ENCODE results near the gene RNF112.

The RNF112 gene

GRCh38 chr17:19410875-19411620 lies at the start of gene RNF112:
Gene RNF112 (plus strand): TSS chr17:19411232. CDS start chr17:19411409, 177 bp downstream.
- DNase-seq (ENCODE audit: low read depth), result no peak

- no peak for DNase-seq (ENCODE audit: low read depth)
Observed at GRCh38 chr17:19361326-19361725, 49.7 kb upstream of the RNF112 start.

- DNase-seq (ENCODE audit: low read depth), result no peak
Observed at GRCh38 chr17:19361944-19362276, 49.1 kb upstream of the RNF112 start.

GRCh38 chr17:19362277-19363113 lies 48.5 kb upstream of the RNF112 start, which contains the start of gene B9D1:
Gene B9D1 (minus strand): TSS chr17:19362723. CDS start chr17:19362569, 154 bp downstream.
- peak; percentile 79 for DNase-seq (ENCODE audit: low read depth)

GRCh38 chr17:19363114-19363438 lies 48.0 kb upstream of the RNF112 start:
- no peak for DNase-seq (ENCODE audit: low read depth)

GRCh38 chr17:19363460-19364035 lies 47.5 kb upstream of the RNF112 start:
- no peak for DNase-seq (ENCODE audit: low read depth)

- DNase-seq (ENCODE audit: low read depth), result no peak
Observed at GRCh38 chr17:19364699-19365498, 46.1 kb upstream of the RNF112 start.

- no peak for DNase-seq (ENCODE audit: low read depth)
Observed at GRCh38 chr17:19365499-19365817, 45.6 kb upstream of the RNF112 start.

- no peak for DNase-seq (ENCODE audit: low read depth)
Observed at GRCh38 chr17:19365833-19366636, 45.0 kb upstream of the RNF112 start.

GRCh38 chr17:19366637-19366972 lies 44.4 kb upstream of the RNF112 start:
- no peak for DNase-seq (ENCODE audit: low read depth)

GRCh38 chr17:19368229-19368628 lies 42.8 kb upstream of the RNF112 start:
- no peak for DNase-seq (ENCODE audit: low read depth)

- no peak for DNase-seq (ENCODE audit: low read depth)
Observed at GRCh38 chr17:19369107-19369778, 41.8 kb upstream of the RNF112 start.

GRCh38 chr17:19369846-19370492 lies 41.1 kb upstream of the RNF112 start:
- DNase-seq (ENCODE audit: low read depth), result no peak

- no peak for DNase-seq (ENCODE audit: low read depth)
Observed at GRCh38 chr17:19370493-19370960, 40.5 kb upstream of the RNF112 start.

- DNase-seq (ENCODE audit: low read depth), result no peak
Observed at GRCh38 chr17:19371259-19372010, 39.6 kb upstream of the RNF112 start.

- DNase-seq (ENCODE audit: low read depth), result no peak
Observed at GRCh38 chr17:19372011-19372370, 39.0 kb upstream of the RNF112 start.

- no peak for DNase-seq (ENCODE audit: low read depth)
Observed at GRCh38 chr17:19372439-19372838, 38.6 kb upstream of the RNF112 start.

GRCh38 chr17:19372866-19373504 lies 38.0 kb upstream of the RNF112 start:
- DNase-seq (ENCODE audit: low read depth), result no peak

GRCh38 chr17:19374136-19374535 lies 36.9 kb upstream of the RNF112 start:
- DNase-seq (ENCODE audit: low read depth), result no peak
